ENCODE results near the gene CDC42SE1. TPM values are rescaled to one million over a fixed set of nuclear protein-coding genes. Genes with fewer than 3 reads are reported as not detected.

Gene CDC42SE1
- total RNA-seq, 1 experiment from 2014 or later: 35.7 TPM

GRCh38 chr1:151054971-151055547, 4.4 kb downstream of the CDC42SE1 start:
- no peak for DNase-seq (ENCODE audit: low spot score)

- DNase-seq (ENCODE audit: low spot score): no peak
These were observed 7.9 kb downstream of the CDC42SE1 start for GRCh38 chr1:151051356-151052009.

GRCh38 chr1:151050051-151050688, 9.3 kb downstream of the CDC42SE1 start:
- no peak for DNase-seq (ENCODE audit: low spot score)

GRCh38 chr1:151049458-151049857, 10.0 kb downstream of the CDC42SE1 start:
- DNase-seq (ENCODE audit: low spot score): no peak

- DNase-seq (ENCODE audit: low spot score): no peak
These were observed 10.8 kb downstream of the CDC42SE1 start for GRCh38 chr1:151048645-151049032.

GRCh38 chr1:151047925-151048644, 11.3 kb downstream of the CDC42SE1 start:
- DNase-seq (ENCODE audit: low spot score): peak; percentile 80

- DNase-seq (ENCODE audit: low spot score): peak; percentile 58
These were observed 11.9 kb downstream of the CDC42SE1 start, which contains the start of gene C1orf56 for GRCh38 chr1:151047591-151047924. TSS of gene C1orf56 (plus strand) at chr1:151047751. CDS start at chr1:151047848, 97 bp downstream.

GRCh38 chr1:151043163-151043562, 16.3 kb downstream of the CDC42SE1 start:
- no peak for DNase-seq (ENCODE audit: low spot score)

- no peak for DNase-seq (ENCODE audit: low spot score)
These were observed 19.9 kb downstream of the CDC42SE1 start for GRCh38 chr1:151039521-151039920.

- no peak for DNase-seq (ENCODE audit: low spot score)
These were observed 22.4 kb downstream of the CDC42SE1 start for GRCh38 chr1:151037032-151037431.

- no peak for DNase-seq (ENCODE audit: low spot score)
These were observed 23.1 kb downstream of the CDC42SE1 start, which contains the start of gene BNIPL for GRCh38 chr1:151036356-151036755. TSS of gene BNIPL (plus strand) at chr1:151036586. CDS start at chr1:151036726, 140 bp downstream.

GRCh38 chr1:151035167-151035566, 24.3 kb downstream of the CDC42SE1 start:
- DNase-seq (ENCODE audit: low spot score): no peak

- DNase-seq (ENCODE audit: low spot score): no peak
These were observed 27.3 kb downstream of the CDC42SE1 start for GRCh38 chr1:151032164-151032563.

GRCh38 chr1:151026460-151026859, 33.0 kb downstream of the CDC42SE1 start:
- DNase-seq (ENCODE audit: low spot score): no peak

- DNase-seq (ENCODE audit: low spot score): peak; percentile 72
These were observed 34.8 kb downstream of the CDC42SE1 start for GRCh38 chr1:151024540-151025146.

GRCh38 chr1:151013518-151013917, 45.9 kb downstream of the CDC42SE1 start:
- peak; percentile 50 for DNase-seq (ENCODE audit: low spot score)

- DNase-seq (ENCODE audit: low spot score): peak; percentile 69
These were observed 46.5 kb downstream of the CDC42SE1 start for GRCh38 chr1:151012684-151013471.

GRCh38 chr1:151011154-151011850, 48.1 kb downstream of the CDC42SE1 start:
- no peak for DNase-seq (ENCODE audit: low spot score)

GRCh38 chr1:151010346-151010726, 49.1 kb downstream of the CDC42SE1 start:
- DNase-seq (ENCODE audit: low spot score): no peak

- DNase-seq (ENCODE audit: low spot score): no peak
These were observed 49.6 kb downstream of the CDC42SE1 start for GRCh38 chr1:151009674-151010345.

All from HT-29 (cell line).